GM23338 (cell line): ENCODE data around the gene SCIMP. TPM values are rescaled to one million over a fixed set of nuclear protein-coding genes. Genes with fewer than 3 reads are reported as not detected.

Source experiments
- ATAC-seq: fragments of 200-7000 bp; cut with Tn5 transposase; 3 replicates; pipeline ENCODE4 v1.9.1; 2020
- DNase-seq: peaks from one replicate; pipeline ENCODE4 v3.0.0-alpha.2; 2015; ENCODE audit warnings: low spot score
- H2AFZ ChIP-seq: fragments of 200-600 bp; sonication (generic); 2 replicates; pipeline ENCODE4 v1.8.0; 2016; ENCODE audit warnings: antibody characterized with exemption, mild to moderate bottlenecking, moderate library complexity
- H3F3A ChIP-seq: fragments of 200-600 bp; sonication (generic); replicated peaks from 2 replicates; pipeline ENCODE4 v1.8.0; 2017; ENCODE audit warnings: antibody characterized with exemption, mixed run types, low read depth
- H3K27ac ChIP-seq: fragments of 200-600 bp; sonication (generic); 2 replicates; pipeline ENCODE4 v1.6.1; 2016; ENCODE audit warnings: low read depth
- H3K27me3 ChIP-seq: fragments of 200-600 bp; sonication (generic); 2 replicates; pipeline ENCODE4 v1.8.0; 2016; ENCODE audit warnings: mild to moderate bottlenecking, mixed run types, moderate library complexity; ENCODE audit not compliant: insufficient read depth
- H3K36me3 ChIP-seq: fragments of 200-600 bp; sonication (generic); 2 replicates; pipeline ENCODE4 v1.8.0; 2016; ENCODE audit warnings: mild to moderate bottlenecking; ENCODE audit not compliant: insufficient read depth
- H3K4me1 ChIP-seq: fragments of 200-600 bp; sonication (generic); 2 replicates; pipeline ENCODE4 v1.8.0; 2016; ENCODE audit warnings: mild to moderate bottlenecking, moderate library complexity; ENCODE audit not compliant: insufficient read depth
- H3K4me2 ChIP-seq: fragments of 200-600 bp; sonication (generic); 2 replicates; pipeline ENCODE4 v1.7.1; 2017; ENCODE audit warnings: mixed run types
- H3K4me3 ChIP-seq: fragments of 200-600 bp; sonication (generic); 2 replicates; pipeline ENCODE4 v1.6.1; 2016; ENCODE audit warnings: mixed run types
- H3K79me2 ChIP-seq: fragments of 200-600 bp; sonication (generic); replicated peaks from 2 replicates; pipeline ENCODE4 v1.8.0; 2017; ENCODE audit warnings: mild to moderate bottlenecking; ENCODE audit not compliant: insufficient read depth
- H3K9me2 ChIP-seq: fragments of 200-600 bp; sonication (generic); 2 replicates; pipeline ENCODE4 v1.8.0; 2017; ENCODE audit not compliant: insufficient read depth
- H4K20me1 ChIP-seq: fragments of 200-600 bp; sonication (generic); replicated peaks from 2 replicates; pipeline ENCODE4 v1.8.0; 2017; ENCODE audit warnings: mild to moderate bottlenecking; ENCODE audit not compliant: insufficient read depth
- H3K27ac Mint-ChIP-seq: 2 replicates; pipeline ENCODE4 v1.8.0; 2020; ENCODE audit warnings: inconsistent platforms, mild to moderate bottlenecking, moderate library complexity, mixed read lengths
- H3K27me3 Mint-ChIP-seq: 3 replicates; pipeline ENCODE4 v1.8.0; 2022; ENCODE audit warnings: low read depth, mild to moderate bottlenecking, moderate library complexity, mixed read lengths, inconsistent platforms; ENCODE audit not compliant: insufficient read depth, poor library complexity
- H3K36me3 Mint-ChIP-seq: 3 replicates; pipeline ENCODE4 v1.8.0; 2021; ENCODE audit warnings: low read depth, mild to moderate bottlenecking, inconsistent platforms, moderate library complexity, mixed read lengths
- H3K4me1 Mint-ChIP-seq: 3 replicates; pipeline ENCODE4 v1.8.0; 2020; ENCODE audit warnings: mild to moderate bottlenecking, inconsistent platforms, mixed read lengths
- H3K4me3 Mint-ChIP-seq: 3 replicates; pipeline ENCODE4 v1.8.0; 2021; ENCODE audit warnings: moderate library complexity, mild to moderate bottlenecking, inconsistent platforms, mixed read lengths
- H3K9me3 Mint-ChIP-seq: 3 replicates; pipeline ENCODE4 v1.8.0; 2020; ENCODE audit warnings: moderate library complexity, mild to moderate bottlenecking, inconsistent platforms, mixed read lengths
- CREB1 ChIP-seq: fragments of 250-450 bp; sonication (Bioruptor Pico); IDR thresholded peaks from 2 replicates; pipeline ENCODE4 v1.5.0; 2020; ENCODE audit warnings: low read depth, mild to moderate bottlenecking, moderate library complexity
- EZH2 ChIP-seq: fragments of 200-600 bp; sonication (generic); IDR thresholded peaks from one replicate; pipeline ENCODE4 v1.8.0; 2017; ENCODE audit warnings: antibody characterized with exemption, mild to moderate bottlenecking, low read depth; ENCODE audit not compliant: unreplicated experiment
- EZH2phosphoT487 ChIP-seq: fragments of 200-600 bp; sonication (generic); IDR thresholded peaks from one replicate; pipeline ENCODE4 v1.8.1; 2018; ENCODE audit warnings: antibody characterized with exemption; ENCODE audit not compliant: unreplicated experiment
- JUNB ChIP-seq: IDR thresholded peaks from one replicate; pipeline ENCODE4 v1.6.1; 2016; ENCODE audit warnings: antibody characterized with exemption; ENCODE audit not compliant: unreplicated experiment
- NANOG ChIP-seq: IDR thresholded peaks from 2 replicates; pipeline ENCODE4 v1.6.1; 2016; ENCODE audit warnings: antibody characterized with exemption, borderline replicate concordance
- POLR2AphosphoS5 ChIP-seq: IDR thresholded peaks from 2 replicates; pipeline ENCODE4 v1.6.1; 2016; ENCODE audit warnings: antibody characterized with exemption, low read depth
- STAT1 ChIP-seq: IDR thresholded peaks from one replicate; pipeline ENCODE4 v1.6.1; 2016; ENCODE audit warnings: antibody characterized with exemption; ENCODE audit not compliant: unreplicated experiment
- ZNF114 ChIP-seq: fragments of 250-450 bp; sonication (Bioruptor Pico); IDR thresholded peaks from 2 replicates; pipeline ENCODE4 v1.5.0; 2020; ENCODE audit warnings: mild to moderate bottlenecking, moderate library complexity
- ZNF331 ChIP-seq: fragments of 250-450 bp; sonication (Bioruptor Pico); IDR thresholded peaks from 2 replicates; pipeline ENCODE4 v1.5.0; 2020; ENCODE audit warnings: low read depth, mild to moderate bottlenecking, moderate library complexity
- polyA plus RNA-seq: library from polyadenylated mRNA; unstranded; fragments of >200 nt; fragmentation: Nextera tagmentation; extraction: Ambion mirVana; gene quantifications from 2 replicates; pipeline ENCODE4 v1.2.1, GENCODE V29; 2016
- total RNA-seq: library from RNA; depleted of rRNA; stranded (reverse); fragments of >200 nt; shearing (Covaris generic); gene quantifications from 2 replicates; pipeline ENCODE4 v1.2.3, GENCODE V29; 2014
- TF ChIP-seq, protein P1 (sequence below), 2 experiments: fragments of 200-600 bp in 1 of 2; sonication (generic) in 1 of 2; conservative IDR thresholded peaks; 2 replicates each; pipeline versions ENCODE4 v1.5.1 to v1.6.1; 2016 to 2017; ENCODE audit warnings: antibody characterized with exemption in 2 of 2, low read depth in 2 of 2, mild to moderate bottlenecking in 2 of 2, moderate library complexity in 1 of 2
- TF ChIP-seq, protein P2 (sequence below): IDR thresholded peaks from 2 replicates; pipeline ENCODE4 v1.6.1; 2016; ENCODE audit warnings: antibody characterized with exemption
- TF ChIP-seq, protein P3 (sequence below): IDR thresholded peaks from one replicate; pipeline ENCODE4 v1.6.1; 2018; ENCODE audit warnings: antibody characterized with exemption; ENCODE audit not compliant: unreplicated experiment
- TF ChIP-seq, protein P4 (sequence below): fragments of 250-450 bp; sonication (Bioruptor Pico); IDR thresholded peaks from 2 replicates; pipeline ENCODE4 v1.5.0; 2020; ENCODE audit warnings: mild to moderate bottlenecking, moderate library complexity

SCIMP gene
- total and polyA plus RNA-seq, 2 experiments from 2014 or later, result 0.36 TPM; not detected in 1

DNA sequence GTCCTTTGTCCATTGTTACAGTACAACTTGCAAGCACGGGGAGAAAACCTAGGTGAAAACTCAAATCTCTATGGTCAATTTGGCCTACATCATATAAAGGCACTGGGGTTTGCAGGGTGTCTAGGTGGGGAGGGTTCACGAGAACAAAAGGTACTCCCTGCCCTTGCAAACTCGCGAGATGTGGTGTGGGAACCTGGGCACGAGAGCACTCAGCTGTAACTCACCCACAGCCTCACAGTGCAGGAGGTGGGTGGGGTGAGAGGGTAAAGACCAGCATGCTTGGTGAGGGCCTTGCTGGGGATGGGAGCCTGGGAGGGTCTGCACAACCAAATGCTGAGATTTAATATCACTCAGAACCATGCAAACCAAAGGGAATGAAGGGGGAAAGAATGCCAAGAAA is 24.6 kb downstream of the SCIMP start (continued):
- TF ChIP-seq, protein P1, sequence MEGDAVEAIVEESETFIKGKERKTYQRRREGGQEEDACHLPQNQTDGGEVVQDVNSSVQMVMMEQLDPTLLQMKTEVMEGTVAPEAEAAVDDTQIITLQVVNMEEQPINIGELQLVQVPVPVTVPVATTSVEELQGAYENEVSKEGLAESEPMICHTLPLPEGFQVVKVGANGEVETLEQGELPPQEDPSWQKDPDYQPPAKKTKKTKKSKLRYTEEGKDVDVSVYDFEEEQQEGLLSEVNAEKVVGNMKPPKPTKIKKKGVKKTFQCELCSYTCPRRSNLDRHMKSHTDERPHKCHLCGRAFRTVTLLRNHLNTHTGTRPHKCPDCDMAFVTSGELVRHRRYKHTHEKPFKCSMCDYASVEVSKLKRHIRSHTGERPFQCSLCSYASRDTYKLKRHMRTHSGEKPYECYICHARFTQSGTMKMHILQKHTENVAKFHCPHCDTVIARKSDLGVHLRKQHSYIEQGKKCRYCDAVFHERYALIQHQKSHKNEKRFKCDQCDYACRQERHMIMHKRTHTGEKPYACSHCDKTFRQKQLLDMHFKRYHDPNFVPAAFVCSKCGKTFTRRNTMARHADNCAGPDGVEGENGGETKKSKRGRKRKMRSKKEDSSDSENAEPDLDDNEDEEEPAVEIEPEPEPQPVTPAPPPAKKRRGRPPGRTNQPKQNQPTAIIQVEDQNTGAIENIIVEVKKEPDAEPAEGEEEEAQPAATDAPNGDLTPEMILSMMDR (conservative IDR thresholded peaks at IDR 0.05; ENCODE audit: low read depth in 2 of 2), result no peak
- no peak for TF ChIP-seq CREB1 (CRISPR knock-in tag)

DNA sequence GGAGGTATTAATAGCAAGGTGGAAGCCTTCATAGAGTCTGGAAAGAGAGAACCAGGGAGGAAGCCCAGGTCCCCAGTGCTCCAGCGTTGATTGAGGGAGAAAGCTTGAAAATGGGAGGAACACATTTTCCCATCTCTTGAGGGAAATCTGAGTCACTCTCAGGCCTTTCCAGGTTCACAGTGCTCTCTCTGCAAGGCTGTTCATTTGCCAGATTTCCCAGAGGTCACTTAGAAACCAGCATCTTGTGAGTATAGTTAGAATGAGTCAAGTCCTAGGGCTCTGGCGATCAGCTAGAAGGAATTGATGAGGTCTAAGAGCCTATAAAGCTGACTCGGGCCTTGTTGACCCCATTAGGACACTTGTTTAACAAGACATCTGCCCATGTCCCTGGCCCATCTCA is 25.3 kb downstream of the SCIMP start:
- H3K36me3 ChIP-seq, result no peaks in the 10 kb centered on the region
- H3K27me3 ChIP-seq, result no peaks in the 10 kb centered on the region
- Mint-ChIP-seq H3K9me3 (no peaks in the 10 kb centered on the region; the same call in 2 of the 3 replicates), H3K36me3 (no peaks in the 10 kb centered on the region), H3K27me3 (peaks cover 1% of the 10 kb centered on the region), H3K4me1 (no peaks in the 10 kb centered on the region; the same call in 2 of the 3 replicates), H3K27ac (no peak overlapping the region), H3K4me3 (no peak overlapping the region)
- H2AFZ ChIP-seq, result no peak overlapping the region
- H3K9me2 ChIP-seq, result no peaks in the 10 kb centered on the region
- no peaks in the 10 kb centered on the region for H3K79me2 ChIP-seq
- no peak overlapping the region for H3K4me2 ChIP-seq
- no peaks in the 10 kb centered on the region for H4K20me1 ChIP-seq
- H3K27ac ChIP-seq, result no peak overlapping the region
- no peak overlapping the region for H3K4me3 ChIP-seq
- no peak for ATAC-seq
- DNase-seq, result no peak
- no peaks in the 10 kb centered on the region for H3K4me1 ChIP-seq
- no peaks in the 10 kb centered on the region for H3F3A ChIP-seq
- no peak for TF ChIP-seq STAT1
- TF ChIP-seq, protein P2, sequence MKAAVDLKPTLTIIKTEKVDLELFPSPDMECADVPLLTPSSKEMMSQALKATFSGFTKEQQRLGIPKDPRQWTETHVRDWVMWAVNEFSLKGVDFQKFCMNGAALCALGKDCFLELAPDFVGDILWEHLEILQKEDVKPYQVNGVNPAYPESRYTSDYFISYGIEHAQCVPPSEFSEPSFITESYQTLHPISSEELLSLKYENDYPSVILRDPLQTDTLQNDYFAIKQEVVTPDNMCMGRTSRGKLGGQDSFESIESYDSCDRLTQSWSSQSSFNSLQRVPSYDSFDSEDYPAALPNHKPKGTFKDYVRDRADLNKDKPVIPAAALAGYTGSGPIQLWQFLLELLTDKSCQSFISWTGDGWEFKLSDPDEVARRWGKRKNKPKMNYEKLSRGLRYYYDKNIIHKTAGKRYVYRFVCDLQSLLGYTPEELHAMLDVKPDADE, result no peak
- no peak for TF ChIP-seq EZH2phosphoT487
- TF ChIP-seq JUNB, result no peak
- no peak for TF ChIP-seq ZNF331
- TF ChIP-seq, protein P3, sequence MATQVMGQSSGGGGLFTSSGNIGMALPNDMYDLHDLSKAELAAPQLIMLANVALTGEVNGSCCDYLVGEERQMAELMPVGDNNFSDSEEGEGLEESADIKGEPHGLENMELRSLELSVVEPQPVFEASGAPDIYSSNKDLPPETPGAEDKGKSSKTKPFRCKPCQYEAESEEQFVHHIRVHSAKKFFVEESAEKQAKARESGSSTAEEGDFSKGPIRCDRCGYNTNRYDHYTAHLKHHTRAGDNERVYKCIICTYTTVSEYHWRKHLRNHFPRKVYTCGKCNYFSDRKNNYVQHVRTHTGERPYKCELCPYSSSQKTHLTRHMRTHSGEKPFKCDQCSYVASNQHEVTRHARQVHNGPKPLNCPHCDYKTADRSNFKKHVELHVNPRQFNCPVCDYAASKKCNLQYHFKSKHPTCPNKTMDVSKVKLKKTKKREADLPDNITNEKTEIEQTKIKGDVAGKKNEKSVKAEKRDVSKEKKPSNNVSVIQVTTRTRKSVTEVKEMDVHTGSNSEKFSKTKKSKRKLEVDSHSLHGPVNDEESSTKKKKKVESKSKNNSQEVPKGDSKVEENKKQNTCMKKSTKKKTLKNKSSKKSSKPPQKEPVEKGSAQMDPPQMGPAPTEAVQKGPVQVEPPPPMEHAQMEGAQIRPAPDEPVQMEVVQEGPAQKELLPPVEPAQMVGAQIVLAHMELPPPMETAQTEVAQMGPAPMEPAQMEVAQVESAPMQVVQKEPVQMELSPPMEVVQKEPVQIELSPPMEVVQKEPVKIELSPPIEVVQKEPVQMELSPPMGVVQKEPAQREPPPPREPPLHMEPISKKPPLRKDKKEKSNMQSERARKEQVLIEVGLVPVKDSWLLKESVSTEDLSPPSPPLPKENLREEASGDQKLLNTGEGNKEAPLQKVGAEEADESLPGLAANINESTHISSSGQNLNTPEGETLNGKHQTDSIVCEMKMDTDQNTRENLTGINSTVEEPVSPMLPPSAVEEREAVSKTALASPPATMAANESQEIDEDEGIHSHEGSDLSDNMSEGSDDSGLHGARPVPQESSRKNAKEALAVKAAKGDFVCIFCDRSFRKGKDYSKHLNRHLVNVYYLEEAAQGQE, result no peak
- TF ChIP-seq, protein P4, sequence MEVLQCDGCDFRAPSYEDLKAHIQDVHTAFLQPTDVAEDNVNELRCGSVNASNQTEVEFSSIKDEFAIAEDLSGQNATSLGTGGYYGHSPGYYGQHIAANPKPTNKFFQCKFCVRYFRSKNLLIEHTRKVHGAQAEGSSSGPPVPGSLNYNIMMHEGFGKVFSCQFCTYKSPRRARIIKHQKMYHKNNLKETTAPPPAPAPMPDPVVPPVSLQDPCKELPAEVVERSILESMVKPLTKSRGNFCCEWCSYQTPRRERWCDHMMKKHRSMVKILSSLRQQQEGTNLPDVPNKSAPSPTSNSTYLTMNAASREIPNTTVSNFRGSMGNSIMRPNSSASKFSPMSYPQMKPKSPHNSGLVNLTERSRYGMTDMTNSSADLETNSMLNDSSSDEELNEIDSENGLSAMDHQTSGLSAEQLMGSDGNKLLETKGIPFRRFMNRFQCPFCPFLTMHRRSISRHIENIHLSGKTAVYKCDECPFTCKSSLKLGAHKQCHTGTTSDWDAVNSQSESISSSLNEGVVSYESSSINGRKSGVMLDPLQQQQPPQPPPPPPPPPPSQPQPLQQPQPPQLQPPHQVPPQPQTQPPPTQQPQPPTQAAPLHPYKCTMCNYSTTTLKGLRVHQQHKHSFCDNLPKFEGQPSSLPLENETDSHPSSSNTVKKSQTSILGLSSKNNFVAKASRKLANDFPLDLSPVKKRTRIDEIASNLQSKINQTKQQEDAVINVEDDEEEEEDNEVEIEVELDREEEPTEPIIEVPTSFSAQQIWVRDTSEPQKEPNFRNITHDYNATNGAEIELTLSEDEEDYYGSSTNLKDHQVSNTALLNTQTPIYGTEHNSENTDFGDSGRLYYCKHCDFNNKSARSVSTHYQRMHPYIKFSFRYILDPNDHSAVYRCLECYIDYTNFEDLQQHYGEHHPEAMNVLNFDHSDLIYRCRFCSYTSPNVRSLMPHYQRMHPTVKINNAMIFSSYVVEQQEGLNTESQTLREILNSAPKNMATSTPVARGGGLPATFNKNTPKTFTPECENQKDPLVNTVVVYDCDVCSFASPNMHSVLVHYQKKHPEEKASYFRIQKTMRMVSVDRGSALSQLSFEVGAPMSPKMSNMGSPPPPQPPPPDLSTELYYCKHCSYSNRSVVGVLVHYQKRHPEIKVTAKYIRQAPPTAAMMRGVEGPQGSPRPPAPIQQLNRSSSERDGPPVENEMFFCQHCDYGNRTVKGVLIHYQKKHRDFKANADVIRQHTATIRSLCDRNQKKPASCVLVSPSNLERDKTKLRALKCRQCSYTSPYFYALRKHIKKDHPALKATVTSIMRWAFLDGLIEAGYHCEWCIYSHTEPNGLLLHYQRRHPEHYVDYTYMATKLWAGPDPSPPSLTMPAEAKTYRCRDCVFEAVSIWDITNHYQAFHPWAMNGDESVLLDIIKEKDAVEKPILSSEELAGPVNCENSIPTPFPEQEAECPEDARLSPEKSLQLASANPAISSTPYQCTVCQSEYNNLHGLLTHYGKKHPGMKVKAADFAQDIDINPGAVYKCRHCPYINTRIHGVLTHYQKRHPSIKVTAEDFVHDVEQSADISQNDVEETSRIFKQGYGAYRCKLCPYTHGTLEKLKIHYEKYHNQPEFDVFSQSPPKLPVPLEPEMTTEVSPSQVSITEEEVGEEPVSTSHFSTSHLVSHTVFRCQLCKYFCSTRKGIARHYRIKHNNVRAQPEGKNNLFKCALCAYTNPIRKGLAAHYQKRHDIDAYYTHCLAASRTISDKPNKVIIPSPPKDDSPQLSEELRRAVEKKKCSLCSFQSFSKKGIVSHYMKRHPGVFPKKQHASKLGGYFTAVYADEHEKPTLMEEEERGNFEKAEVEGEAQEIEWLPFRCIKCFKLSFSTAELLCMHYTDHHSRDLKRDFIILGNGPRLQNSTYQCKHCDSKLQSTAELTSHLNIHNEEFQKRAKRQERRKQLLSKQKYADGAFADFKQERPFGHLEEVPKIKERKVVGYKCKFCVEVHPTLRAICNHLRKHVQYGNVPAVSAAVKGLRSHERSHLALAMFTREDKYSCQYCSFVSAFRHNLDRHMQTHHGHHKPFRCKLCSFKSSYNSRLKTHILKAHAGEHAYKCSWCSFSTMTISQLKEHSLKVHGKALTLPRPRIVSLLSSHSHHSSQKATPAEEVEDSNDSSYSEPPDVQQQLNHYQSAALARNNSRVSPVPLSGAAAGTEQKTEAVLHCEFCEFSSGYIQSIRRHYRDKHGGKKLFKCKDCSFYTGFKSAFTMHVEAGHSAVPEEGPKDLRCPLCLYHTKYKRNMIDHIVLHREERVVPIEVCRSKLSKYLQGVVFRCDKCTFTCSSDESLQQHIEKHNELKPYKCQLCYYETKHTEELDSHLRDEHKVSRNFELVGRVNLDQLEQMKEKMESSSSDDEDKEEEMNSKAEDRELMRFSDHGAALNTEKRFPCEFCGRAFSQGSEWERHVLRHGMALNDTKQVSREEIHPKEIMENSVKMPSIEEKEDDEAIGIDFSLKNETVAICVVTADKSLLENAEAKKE (CRISPR knock-in tag), result no peak
- no peak for TF ChIP-seq ZNF114 (CRISPR knock-in tag)
- TF ChIP-seq EZH2, result no peak
- no peak for TF ChIP-seq NANOG
- TF ChIP-seq POLR2AphosphoS5, result no peak
